Measurements from ENCODE around the gene WFS1. TPM values are rescaled to one million over a fixed set of nuclear protein-coding genes. Genes with fewer than 3 reads are reported as not detected.

Gene WFS1
- total and polyA plus RNA-seq, 2 of the 13 experiments (the other 11 are each of a cell fraction or from before 2014, with no cell fraction given), result 39.1 to 42.2 TPM

DNA sequence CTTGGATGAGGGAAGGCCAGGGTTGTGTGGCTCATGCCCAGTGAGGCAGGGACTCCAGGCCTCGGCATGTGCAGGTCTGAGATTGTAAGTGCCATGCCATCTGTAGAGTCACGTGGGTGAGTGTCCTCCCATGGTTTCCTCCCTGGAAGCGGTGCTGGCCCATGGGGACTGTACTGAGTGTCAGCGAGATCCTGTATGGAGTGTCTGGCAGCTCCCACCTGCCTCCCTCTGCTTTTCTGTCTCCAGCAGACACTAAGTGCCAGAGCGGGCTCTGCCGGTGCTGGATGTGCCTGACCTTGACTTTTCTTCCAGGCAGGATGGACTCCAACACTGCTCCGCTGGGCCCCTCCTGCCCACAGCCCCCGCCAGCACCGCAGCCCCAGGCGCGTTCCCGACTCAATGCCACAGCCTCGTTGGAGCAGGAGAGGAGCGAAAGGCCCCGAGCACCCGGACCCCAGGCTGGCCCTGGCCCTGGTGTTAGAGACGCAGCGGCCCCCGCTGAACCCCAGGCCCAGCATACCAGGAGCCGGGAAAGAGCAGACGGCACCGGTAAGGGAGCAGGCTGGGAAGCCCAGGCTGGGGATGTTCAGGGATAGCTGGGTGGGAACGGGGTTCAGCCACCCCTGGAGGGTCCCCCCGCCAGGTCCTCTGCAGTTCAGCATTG, 7.6 kb downstream of the WFS1 start (continued):
- TF ChIP-seq, protein P1, sequence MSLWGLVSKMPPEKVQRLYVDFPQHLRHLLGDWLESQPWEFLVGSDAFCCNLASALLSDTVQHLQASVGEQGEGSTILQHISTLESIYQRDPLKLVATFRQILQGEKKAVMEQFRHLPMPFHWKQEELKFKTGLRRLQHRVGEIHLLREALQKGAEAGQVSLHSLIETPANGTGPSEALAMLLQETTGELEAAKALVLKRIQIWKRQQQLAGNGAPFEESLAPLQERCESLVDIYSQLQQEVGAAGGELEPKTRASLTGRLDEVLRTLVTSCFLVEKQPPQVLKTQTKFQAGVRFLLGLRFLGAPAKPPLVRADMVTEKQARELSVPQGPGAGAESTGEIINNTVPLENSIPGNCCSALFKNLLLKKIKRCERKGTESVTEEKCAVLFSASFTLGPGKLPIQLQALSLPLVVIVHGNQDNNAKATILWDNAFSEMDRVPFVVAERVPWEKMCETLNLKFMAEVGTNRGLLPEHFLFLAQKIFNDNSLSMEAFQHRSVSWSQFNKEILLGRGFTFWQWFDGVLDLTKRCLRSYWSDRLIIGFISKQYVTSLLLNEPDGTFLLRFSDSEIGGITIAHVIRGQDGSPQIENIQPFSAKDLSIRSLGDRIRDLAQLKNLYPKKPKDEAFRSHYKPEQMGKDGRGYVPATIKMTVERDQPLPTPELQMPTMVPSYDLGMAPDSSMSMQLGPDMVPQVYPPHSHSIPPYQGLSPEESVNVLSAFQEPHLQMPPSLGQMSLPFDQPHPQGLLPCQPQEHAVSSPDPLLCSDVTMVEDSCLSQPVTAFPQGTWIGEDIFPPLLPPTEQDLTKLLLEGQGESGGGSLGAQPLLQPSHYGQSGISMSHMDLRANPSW (CRISPR knock-in tag; IDR thresholded peaks at IDR 0.05; ENCODE audit: borderline replicate concordance), result no peak
- TF ChIP-seq GABPA (IDR thresholded peaks at IDR 0.05; ENCODE audit: low read depth, low read length), result no peak
- TF ChIP-seq GABPA (CRISPR knock-in tag; IDR thresholded peaks at IDR 0.05; ENCODE audit: low read depth), result no peak
- TF ChIP-seq TCF7 (IDR thresholded peaks at IDR 0.05; ENCODE audit: low read depth), result no peak
- TF ChIP-seq NBN (conservative IDR thresholded peaks at IDR 0.05), result no peak
- TF ChIP-seq KDM5A (IDR thresholded peaks at IDR 0.05; ENCODE audit: borderline replicate concordance, low read length), result no peak
- TF ChIP-seq, protein P2, sequence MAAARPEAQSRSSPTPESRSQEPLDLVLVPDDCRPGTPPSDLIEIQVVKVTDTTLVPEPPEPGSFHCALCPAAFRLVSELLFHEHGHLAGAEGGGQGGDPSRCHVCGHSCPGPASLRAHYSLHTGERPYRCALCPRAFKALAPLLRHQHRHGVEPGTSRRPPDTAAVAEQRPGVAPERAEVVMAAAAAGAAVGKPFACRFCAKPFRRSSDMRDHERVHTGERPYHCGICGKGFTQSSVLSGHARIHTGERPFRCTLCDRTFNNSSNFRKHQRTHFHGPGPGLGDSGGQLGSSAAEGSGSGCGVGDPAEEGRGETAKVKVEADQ (CRISPR knock-in tag; IDR thresholded peaks at IDR 0.05; ENCODE audit: borderline replicate concordance), result no peak
